Measurements from ENCODE around the gene USP17L11.
"Not testable (repeated sequence)": the region's sequence is repeated elsewhere in the genome, so short reads cannot be mapped to it uniquely, and the experiment has no call there.

USP17L11 gene, protein sequence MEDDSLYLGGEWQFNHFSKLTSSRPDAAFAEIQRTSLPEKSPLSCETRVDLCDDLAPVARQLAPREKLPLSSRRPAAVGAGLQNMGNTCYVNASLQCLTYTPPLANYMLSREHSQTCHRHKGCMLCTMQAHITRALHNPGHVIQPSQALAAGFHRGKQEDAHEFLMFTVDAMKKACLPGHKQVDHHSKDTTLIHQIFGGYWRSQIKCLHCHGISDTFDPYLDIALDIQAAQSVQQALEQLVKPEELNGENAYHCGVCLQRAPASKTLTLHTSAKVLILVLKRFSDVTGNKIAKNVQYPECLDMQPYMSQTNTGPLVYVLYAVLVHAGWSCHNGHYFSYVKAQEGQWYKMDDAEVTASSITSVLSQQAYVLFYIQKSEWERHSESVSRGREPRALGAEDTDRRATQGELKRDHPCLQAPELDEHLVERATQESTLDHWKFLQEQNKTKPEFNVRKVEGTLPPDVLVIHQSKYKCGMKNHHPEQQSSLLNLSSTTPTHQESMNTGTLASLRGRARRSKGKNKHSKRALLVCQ

DNA sequence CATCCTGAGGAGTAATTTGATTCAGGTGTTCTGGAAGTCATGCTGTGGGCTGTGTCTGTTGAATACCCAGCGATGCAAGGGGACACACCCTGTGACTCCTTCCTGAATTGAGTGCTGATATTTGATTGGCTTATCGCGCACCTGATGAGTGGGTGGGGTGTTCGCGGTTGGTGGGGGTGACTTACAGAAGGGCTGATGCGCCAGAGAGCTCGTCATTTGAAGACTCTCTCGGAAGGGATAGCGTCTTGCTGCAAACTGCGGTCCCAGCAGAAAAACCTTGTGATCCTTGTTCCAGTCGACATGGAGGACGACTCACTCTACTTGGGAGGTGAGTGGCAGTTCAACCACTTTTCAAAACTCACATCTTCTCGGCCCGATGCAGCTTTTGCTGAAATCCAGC, at the start of gene USP17L11:
USP17L11 (plus strand) TSS at position 301 of the 400 bp plus-strand sequence; CDS start at position 301, 0 bp downstream.
- not testable (repeated sequence) for DNase-seq (ENCODE audit: low read depth in 2 of 2)

DNA sequence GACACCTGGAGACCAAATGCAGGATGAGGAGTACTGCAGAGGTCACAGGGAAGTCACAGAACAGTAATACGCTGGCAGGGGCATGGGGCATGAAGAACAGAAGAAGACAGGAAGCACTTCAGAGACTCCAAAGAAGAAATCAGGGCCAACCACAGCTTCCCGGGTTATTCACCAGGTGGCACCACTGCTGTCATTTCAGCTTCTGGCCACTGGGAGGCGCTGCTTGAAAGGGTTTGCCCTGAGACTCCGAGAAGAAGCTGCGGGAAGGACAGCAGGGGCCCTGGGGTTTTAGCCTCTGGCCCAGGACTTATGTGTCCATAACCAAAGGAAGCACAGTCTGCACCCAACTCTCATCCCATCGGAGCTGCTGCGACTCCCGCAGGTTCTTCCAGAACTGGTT, 49.2 kb upstream of the USP17L11 start:
- not testable (repeated sequence) for DNase-seq (ENCODE audit: low read depth in 2 of 2)

DNA sequence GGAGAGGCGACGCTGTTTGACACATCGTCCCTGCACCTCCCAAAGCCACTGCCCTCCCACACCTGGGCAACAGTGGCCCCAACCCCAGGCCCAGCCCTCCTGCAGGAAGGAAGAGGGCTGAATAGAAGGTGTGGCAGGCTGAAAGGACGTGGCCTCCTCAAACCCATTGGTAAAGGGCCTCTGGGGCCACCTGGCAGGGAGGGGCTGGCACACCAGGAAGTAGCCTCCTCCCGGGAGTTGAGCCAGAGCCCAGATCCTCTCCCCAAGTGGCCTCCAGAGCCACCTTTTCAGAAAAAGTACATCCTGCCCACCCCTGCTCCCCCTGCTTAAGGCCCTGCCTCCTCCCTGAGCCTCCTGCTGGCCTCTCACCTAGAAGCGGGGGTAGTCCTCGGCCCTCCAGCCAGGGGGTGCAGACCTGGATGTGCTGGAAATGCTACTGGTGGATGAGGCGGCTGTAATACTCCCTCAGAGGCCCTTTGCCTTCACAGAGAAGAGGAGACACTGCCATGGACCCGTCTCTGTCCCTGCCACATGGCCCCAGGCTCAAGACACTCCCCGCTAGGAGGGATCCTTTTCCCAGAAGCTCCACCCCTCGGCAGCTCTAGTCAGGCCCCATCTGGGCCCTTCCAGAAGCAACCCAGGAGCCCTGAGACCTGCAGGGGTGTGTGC, 45.3 kb upstream of the USP17L11 start, which contains the start of gene FAM90A26:
FAM90A26 (plus strand) TSS at position 619 of the 669 bp plus-strand sequence. CDS start 2,764 bp downstream, outside the sequence.
- not testable (repeated sequence) for DNase-seq (ENCODE audit: low read depth in 2 of 2)

DNA sequence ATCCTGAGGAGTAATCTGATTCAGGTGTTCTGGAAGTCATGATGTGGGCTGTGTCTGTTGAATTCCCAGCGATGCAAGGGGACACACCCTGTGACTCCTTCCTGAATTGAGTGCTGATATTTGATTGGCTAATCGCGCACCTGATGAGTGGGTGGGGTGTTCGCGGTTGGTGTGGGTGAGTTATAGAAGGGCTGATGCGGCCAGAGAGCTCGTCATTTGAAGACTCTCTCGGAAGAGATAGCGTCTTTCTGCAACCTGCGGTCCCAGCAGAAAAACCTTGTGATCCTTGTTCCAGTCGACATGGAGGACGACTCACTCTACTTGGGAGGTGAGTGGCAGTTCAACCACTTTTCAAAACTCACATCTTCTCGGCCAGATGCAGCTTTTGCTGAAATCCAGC, 4.8 kb upstream of the USP17L11 start, which contains the start of gene USP17L10:
USP17L10 (plus strand) TSS at position 301 of the 400 bp plus-strand sequence; CDS start at position 301, 0 bp downstream.
- DNase-seq (ENCODE audit: low read depth in 2 of 2): not testable (repeated sequence)

DNA sequence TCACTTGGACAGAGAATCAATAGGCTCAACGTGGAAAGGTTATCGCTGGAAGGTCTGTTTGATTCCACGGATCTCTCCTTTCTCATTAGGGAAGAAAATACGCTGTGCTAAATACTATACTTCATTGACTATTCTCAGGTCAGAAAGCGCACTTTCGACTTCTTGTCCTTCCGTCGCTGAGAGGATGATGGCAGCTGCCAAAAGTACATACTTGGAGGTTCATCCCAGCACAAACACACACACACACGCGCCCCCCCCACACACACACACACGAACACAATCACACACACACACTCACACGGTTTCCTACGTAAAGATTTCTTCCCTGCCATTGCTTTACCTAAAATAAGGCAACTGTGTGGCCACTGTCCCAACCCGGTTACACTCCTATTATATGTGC, 504 bp upstream of the USP17L11 start:
- DNase-seq (ENCODE audit: low read depth in 2 of 2): not testable (repeated sequence)

DNA sequence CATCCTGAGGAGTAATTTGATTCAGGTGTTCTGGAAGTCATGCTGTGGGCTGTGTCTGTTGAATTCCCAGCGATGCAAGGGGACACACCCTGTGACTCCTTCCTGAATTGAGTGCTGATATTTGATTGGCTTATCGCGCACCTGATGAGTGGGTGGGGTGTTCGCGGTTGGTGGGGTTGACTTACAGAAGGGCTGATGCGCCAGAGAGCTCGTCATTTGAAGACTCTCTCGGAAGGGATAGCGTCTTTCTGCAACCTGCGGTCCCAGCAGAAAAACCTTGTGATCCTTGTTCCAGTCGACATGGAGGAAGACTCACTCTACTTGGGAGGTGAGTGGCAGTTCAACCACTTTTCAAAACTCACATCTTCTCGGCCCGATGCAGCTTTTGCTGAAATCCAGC, 4.6 kb downstream of the USP17L11 start, which contains the start of gene USP17L12:
USP17L12 (plus strand) TSS at position 301 of the 400 bp plus-strand sequence; CDS start at position 301, 0 bp downstream.
- not testable (repeated sequence) for DNase-seq (ENCODE audit: low read depth in 2 of 2)

DNA sequence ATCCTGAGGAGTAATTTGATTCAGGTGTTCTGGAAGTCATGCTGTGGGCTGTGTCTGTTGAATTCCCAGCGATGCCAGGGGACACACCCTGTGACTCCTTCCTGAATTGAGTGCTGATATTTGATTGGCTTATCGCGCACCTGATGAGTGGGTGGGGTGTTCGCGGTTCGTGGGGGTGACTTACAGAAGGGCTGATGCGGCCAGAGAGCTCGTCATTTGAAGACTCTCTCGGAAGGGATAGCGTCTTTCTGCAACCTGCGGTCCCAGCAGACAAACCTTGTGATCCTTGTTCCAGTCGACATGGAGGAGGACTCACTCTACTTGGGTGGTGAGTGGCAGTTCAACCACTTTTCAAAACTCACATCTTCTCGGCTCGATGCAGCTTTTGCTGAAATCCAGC, 9.4 kb downstream of the USP17L11 start, which contains the start of gene USP17L13:
USP17L13 (plus strand) TSS at position 301 of the 400 bp plus-strand sequence; CDS start at position 301, 0 bp downstream.
- not testable (repeated sequence) for DNase-seq (ENCODE audit: low read depth in 2 of 2)

DNA sequence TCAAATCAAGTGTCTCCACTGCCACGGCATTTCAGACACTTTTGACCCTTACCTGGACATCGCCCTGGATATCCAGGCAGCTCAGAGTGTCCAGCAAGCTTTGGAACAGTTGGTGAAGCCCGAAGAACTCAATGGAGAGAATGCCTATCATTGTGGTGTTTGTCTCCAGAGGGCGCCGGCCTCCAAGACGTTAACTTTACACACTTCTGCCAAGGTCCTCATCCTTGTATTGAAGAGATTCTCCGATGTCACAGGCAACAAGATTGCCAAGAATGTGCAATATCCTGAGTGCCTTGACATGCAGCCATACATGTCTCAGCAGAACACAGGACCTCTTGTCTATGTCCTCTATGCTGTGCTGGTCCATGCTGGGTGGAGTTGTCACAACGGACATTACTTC, 15.0 kb downstream of the USP17L11 start:
- DNase-seq (ENCODE audit: low read depth in 2 of 2): not testable (repeated sequence)

DNA sequence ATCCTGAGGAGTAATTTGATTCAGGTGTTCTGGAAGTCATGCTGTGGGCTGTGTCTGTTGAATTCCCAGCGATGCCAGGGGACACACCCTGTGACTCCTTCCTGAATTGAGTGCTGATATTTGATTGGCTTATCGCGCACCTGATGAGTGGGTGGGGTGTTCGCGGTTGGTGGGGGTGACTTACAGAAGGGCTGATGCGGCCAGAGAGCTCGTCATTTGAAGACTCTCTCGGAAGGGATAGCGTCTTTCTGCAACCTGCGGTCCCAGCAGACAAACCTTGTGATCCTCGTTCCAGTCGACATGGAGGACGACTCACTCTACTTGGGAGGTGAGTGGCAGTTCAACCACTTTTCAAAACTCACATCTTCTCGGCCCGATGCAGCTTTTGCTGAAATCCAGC, 18.9 kb downstream of the USP17L11 start, which contains the start of gene USP17L15:
USP17L15 (plus strand) TSS at position 301 of the 400 bp plus-strand sequence; CDS start at position 301, 0 bp downstream.
- not testable (repeated sequence) for DNase-seq (ENCODE audit: low read depth in 2 of 2)

DNA sequence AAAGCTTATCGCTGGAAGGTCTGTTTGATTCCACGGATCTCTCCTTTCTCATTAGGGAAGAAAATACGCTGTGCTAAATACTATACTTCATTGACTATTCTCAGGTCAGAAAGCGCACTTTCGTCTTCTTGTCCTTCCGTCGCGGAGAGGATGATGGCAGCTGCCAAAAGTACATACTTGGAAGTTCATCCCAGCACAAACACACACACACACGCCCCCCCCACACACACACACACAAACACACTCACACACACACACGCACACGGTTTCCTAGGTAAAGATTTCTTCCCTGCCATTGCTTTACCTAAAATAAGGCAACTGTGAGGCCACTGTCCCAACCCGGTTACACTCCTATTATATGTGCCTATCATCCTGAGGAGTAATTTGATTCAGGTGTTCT, 23.3 kb downstream of the USP17L11 start:
- not testable (repeated sequence) for DNase-seq (ENCODE audit: low read depth in 2 of 2)

DNA sequence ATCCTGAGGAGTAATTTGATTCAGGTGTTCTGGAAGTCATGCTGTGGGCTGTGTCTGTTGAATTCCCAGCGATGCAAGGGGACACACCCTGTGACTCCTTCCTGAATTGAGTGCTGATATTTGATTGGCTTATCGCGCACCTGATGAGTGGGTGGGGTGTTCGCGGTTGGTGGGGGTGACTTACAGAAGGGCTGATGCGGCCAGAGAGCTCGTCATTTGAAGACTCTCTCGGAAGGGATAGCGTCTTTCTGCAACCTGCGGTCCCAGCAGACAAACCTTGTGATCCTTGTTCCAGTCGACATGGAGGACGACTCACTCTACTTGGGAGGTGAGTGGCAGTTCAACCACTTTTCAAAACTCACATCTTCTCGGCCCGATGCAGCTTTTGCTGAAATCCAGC, 28.4 kb downstream of the USP17L11 start, which contains the start of gene USP17L17:
USP17L17 (plus strand) TSS at position 301 of the 400 bp plus-strand sequence; CDS start at position 301, 0 bp downstream.
- DNase-seq (ENCODE audit: low read depth in 2 of 2): not testable (repeated sequence)

DNA sequence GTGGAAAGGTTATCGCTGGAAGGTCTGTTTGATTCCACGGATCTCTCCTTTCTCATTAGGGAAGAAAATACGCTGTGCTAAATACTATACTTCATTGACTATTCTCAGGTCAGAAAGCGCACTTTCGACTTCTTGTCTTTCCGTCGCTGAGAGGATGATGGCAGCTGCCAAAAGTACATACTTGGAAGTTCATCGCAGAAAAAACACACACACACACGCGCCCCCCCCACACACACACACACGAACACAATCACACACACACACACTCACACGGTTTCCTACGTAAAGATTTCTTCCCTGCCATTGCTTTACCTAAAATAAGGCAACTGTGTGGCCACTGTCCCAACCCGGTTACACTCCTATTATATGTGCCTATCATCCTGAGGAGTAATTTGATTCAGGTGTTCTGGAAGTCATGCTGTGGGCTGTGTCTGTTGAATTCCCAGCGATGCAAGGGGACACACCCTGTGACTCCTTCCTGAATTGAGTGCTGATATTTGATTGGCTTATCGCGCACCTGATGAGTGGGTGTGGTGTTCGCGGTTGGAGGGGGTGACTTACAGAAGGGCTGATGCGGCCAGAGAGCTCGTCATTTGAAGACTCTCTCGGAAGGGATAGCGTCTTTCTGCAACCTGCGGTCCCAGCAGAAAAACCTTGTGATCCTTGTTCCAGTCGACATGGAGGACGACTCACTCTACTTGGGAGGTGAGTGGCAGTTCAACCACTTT, 32.9 kb downstream of the USP17L11 start, which contains the start of gene USP17L18:
USP17L18 (plus strand) TSS at position 678 of the 728 bp plus-strand sequence; CDS start at position 678, 0 bp downstream.
- not testable (repeated sequence) for DNase-seq (ENCODE audit: low read depth in 2 of 2)

DNA sequence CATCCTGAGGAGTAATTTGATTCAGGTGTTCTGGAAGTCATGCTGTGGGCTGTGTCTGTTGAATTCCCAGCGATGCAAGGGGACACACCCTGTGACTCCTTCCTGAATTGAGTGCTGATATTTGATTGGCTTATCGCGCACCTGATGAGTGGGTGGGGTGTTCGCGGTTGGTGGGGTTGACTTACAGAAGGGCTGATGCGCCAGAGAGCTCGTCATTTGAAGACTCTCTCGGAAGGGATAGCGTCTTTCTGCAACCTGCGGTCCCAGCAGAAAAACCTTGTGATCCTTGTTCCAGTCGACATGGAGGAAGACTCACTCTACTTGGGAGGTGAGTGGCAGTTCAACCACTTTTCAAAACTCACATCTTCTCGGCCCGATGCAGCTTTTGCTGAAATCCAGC, 37.9 kb downstream of the USP17L11 start, which contains the start of gene USP17L19:
USP17L19 (plus strand) TSS at position 301 of the 400 bp plus-strand sequence; CDS start at position 301, 0 bp downstream.
- not testable (repeated sequence) for DNase-seq (ENCODE audit: low read depth in 2 of 2)

DNA sequence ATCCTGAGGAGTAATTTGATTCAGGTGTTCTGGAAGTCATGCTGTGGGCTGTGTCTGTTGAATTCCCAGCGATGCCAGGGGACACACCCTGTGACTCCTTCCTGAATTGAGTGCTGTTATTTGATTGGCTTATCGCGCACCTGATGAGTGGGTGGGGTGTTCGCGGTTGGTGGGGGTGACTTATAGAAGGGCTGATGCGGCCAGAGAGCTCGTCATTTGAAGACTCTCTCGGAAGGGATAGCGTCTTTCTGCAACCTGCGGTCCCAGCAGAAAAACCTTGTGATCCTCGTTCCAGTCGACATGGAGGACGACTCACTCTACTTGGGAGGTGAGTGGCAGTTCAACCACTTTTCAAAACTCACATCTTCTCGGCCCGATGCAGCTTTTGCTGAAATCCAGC, 42.6 kb downstream of the USP17L11 start, which contains the start of gene USP17L20:
USP17L20 (plus strand) TSS at position 301 of the 400 bp plus-strand sequence; CDS start at position 301, 0 bp downstream.
- not testable (repeated sequence) for DNase-seq (ENCODE audit: low read depth in 2 of 2)

DNA sequence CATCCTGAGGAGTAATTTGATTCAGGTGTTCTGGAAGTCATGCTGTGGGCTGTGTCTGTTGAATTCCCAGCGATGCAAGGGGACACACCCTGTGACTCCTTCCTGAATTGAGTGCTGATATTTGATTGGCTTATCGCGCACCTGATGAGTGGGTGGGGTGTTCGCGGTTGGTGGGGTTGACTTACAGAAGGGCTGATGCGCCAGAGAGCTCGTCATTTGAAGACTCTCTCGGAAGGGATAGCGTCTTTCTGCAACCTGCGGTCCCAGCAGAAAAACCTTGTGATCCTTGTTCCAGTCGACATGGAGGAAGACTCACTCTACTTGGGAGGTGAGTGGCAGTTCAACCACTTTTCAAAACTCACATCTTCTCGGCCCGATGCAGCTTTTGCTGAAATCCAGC, 47.4 kb downstream of the USP17L11 start, which contains the start of gene USP17L21:
USP17L21 (plus strand) TSS at position 301 of the 400 bp plus-strand sequence; CDS start at position 301, 0 bp downstream.
- not testable (repeated sequence) for DNase-seq (ENCODE audit: low read depth in 2 of 2)

All from stimulated activated CD4-positive, alpha-beta T cell treated with anti-CD3 and anti-CD28 coated beads, Interleukin-15, amount 100 ng/mL, for 48 hours (primary cell).